ENCODE data around the gene FASN.

- TF ChIP-seq GATA2 (IDR thresholded peaks at IDR 0.05; ENCODE audit: low read depth, low read length) (no peak), GATA3 (IDR thresholded peaks at IDR 0.05; ENCODE audit: low read depth, low read length) (no peak)
Measured at GRCh38 chr17:82116246-82116645, 18.2 kb upstream of the FASN start.
